ENCODE data around the gene SYF2.

The SYF2 gene

GRCh38 chr1:25182629-25183028, 49.7 kb downstream of the SYF2 start:
- DNase-seq: no peak

DNA sequence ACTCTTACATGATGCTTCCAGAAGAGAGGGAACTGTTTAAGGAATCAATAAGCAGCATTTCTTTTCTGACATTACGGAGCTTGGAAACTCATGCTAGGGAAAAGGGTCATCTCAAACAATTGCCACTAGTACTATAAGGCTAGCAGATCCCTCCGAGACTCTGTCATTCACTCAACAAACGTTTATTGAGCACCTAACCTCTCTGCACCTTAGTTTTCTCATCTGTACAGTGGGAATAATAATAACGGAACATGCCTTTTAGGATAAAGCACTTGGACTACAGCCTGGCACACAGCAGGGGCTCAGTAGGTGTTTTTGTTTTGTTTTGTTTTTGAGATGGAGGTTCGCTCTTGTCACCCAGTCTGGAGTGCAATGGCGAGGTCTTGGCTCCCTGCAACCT, 51.3 kb downstream of the SYF2 start:
- no peak for DNase-seq

DNA sequence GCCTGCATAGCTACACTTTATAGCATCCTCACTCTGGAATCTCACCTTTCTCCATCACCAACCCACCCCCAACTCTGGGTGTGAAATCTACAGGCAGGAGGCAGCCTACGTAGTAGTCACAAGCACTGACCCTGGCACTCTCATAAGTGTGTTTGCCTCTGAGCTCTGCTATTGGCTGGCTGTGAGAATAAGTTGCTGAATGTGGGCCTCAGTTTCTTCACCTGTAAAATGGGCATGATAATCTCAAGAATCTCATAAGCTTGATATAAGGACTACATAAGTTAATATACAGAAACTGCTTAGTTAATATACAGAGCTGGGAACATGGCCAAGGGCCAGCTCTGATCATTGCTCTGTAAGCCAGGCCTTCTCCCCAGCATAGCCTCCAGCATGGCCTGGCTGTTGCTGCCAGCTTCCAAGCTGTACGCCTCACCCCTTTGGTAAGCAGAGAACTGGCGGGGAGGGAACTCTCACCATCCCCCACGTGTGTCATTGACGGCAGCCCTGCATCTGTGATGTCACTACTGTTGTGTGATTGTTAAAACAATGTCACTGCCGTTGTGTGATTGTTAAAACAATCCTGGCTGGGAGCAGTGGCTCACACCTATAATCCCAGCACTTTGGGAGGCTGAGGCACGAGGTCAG, 53.3 kb downstream of the SYF2 start:
- DNase-seq: no peak

- no peak for DNase-seq
Measured at GRCh38 chr1:25174730-25175612, 57.3 kb downstream of the SYF2 start.

- DNase-seq: no peak
Measured at GRCh38 chr1:25174363-25174729, 58.0 kb downstream of the SYF2 start.

DNA sequence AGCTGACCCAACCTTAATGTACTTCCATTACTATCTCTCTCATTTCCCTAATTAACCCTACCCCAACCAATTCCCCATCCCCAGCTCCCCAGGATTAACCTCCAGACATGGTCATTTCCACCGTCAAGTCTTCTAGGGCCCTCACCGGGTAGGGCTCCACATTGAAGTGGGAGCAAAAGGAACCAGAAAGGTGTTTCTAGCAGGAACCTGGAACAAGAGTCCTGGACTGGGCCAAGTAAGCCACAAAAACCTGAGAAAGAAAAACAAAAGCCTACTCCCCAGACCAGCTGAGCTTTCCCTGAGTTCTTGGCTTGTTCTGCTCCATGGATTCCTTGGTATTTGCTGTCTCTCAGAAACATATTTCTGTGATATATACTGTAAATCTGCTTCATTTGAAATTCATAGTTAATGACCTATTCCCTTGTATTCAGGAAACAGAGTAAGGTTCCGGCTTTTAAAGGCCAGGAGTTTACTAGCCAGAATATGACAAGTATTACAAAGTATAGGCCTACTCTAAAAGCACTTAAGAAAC, 58.4 kb downstream of the SYF2 start:
- DNase-seq: no peak

Measured in NCI-H2029 treated with DMSO at 0.1 percent for 48 hours (cell line).